GM12874 (cell line): ENCODE data around the gene CD24.
A peak's percentile ranks its signal among the peaks of the same experiment; 100 is the strongest.

Experiments used
- CTCF ChIP-seq: IDR thresholded peaks from 2 replicates; pipeline ENCODE4 v1.5.1; 2011; ENCODE audit warnings: low read depth, mild to moderate bottlenecking, control low read depth, low read length, moderate library complexity; ENCODE audit not compliant: insufficient read depth

CD24 gene

DNA sequence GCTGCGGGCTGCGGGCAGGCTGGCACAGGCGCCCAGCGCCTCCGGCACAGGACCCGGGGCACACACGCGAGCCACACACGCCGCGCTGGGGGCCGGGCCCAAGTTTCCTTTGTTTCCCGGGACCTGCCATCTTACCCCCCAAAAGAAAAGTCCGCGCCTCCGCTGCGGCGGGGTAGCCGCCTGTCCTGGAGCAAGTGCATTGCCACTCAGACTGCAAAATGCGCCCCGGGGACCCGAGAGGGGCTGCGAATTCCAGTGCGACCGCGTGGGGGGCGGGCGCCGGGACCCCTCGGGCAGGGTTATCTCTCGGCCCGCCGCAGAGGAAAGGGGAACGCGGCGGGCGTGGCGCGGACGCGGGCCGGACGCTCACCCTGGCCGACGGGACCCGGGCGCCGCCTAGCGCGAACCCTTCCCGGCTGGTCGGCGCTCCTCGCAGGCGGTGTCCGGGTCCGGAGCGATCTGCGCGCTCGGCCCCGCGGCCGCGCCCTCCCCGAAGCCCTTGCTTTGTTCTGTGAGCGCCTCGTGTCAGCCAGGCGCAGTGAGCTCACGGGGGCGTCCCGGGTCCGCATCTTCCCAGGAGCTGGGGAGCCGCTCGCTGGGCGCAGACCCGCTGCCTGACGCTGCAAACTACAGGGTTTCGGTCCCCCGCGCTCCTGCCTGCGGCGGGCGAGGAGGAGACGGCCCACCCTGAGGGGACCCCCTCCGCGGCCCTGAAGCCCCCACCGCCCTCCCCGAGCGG lies 639 bp upstream of the CD24 start:
- peak; percentile 27; the same call in 1 of the 2 replicates for TF ChIP-seq CTCF

GRCh38 chr6:106973836-106974335 lies 643 bp downstream of the CD24 start:
- no peak for TF ChIP-seq CTCF

DNA sequence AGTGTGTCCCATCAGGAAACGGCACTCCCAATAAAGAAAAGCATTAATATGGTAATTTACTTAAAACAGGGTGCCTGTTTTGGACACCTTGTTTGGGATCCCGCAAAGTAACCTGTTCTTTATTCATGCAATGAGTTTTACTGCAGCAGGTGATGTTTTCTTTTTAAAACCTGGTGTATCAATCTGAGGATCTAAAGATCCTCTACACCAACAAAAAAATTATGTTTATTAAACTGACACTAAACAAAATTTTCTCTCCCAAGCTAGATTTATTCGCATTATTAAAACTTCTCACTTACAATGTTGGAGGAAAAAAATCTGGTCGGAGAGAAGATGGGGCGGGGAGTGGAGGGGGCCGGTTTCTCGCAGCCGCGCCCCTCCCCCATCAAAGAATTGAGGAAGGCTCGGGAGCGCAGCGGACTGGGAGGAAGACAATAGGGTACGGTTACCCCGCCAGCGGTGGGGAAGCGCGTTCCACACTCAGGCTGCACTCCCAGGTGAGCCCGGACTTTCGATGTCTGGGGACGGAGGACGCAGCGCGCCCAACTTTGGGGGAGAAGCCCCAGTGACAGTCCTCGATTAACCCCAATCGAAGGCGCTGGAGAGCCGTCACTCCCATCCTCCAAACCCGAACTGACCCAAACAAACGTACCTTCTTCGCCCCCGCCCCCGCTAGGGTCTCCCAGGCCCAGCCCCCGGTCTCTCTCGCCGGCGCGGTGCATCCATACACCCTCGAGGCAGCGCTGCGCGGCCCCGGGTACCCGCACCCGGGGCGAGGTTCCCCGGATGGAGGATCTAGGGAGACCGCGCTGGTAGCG lies 1.3 kb downstream of the CD24 start:
- no peak for TF ChIP-seq CTCF

DNA sequence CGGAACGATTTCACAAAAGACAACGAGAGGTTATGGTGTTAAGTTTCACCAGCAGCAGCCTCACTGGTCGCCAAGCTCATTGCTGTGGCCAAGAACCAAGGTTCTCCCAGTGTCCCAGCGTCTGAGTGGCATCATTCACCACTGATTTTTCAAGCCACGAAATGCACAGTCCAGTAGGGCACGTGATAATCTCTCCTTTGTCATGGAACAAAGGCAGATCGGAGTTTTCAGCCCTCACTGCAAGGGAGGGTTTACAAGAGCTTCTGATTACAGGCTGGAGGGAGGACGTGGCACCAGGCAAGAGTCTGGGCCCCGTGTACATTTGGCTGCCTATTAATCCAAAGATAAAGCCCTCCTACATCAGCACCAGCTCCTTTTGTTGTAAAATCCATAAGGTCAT lies 2.0 kb downstream of the CD24 start:
- no peak for TF ChIP-seq CTCF

- TF ChIP-seq CTCF: no peak
Measured at GRCh38 chr6:106967936-106968555, 6.5 kb downstream of the CD24 start.

DNA sequence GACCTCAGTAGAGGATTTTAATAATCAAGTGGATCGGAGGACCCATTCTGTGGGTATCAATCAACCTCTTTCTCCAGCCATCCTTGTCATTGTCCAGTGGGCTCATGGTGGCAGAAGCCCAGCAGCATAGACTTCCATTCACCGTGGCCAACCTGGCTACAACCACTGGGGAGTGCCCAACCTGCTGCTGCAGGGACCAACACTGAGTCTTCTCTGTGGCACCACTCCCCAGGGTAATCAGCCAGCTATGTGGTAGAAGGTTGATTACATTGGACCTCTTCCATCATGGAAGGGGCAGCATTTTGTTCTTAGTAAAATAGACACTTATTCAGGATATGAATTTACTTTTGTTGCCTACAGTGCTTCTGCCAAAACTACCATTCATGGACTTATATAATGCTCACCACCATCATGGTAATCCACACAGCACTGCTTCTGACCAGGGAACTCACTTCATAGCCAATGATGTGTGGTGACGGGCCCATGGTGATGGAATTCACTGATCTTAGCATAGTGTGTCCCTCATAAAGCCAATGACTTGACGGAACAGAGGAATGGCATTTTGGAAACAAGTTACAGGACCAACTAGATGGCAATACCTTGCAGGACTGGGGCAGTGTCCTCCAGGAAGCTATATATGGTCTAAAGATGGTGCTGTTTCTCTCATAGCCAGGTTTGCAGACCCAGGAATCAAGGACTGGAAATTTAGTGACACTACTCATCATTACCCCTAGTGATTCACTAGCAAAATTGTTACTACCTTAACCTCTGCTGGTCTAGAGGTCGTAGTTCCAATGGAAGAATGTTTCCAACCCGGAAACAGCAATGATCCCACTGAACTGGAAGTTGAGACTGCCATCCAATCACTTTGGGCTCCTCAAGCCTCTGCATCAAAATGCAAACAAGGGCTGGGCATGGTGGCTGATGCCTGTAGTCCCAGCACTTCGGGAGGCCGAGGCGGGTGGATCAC lies 7.6 kb downstream of the CD24 start:
- TF ChIP-seq CTCF: no peak
